Body of pancreas (tissue), 4 donors: Measurements from ENCODE around the gene TMEM270.

ENCODE experiments used
- POLR2A ChIP-seq, 3 donors: fragments of 450-650 bp; IDR thresholded peaks; one replicate each; pipeline ENCODE4 v1.6.1; 2016; ENCODE audit warnings: antibody characterized with exemption in 3 of 3, mild to moderate bottlenecking in 2 of 3
- TF ChIP-seq, protein P1 (sequence below), 7 experiments: fragments of 450-650 bp in 4 of 7; fragments of 200-600 bp in 3 of 7; sonication (generic) in 3 of 7; IDR thresholded peaks; one replicate each; pipeline ENCODE4 v1.5.1; 2016 to 2019; ENCODE audit warnings: antibody characterized with exemption in 7 of 7

DNA sequence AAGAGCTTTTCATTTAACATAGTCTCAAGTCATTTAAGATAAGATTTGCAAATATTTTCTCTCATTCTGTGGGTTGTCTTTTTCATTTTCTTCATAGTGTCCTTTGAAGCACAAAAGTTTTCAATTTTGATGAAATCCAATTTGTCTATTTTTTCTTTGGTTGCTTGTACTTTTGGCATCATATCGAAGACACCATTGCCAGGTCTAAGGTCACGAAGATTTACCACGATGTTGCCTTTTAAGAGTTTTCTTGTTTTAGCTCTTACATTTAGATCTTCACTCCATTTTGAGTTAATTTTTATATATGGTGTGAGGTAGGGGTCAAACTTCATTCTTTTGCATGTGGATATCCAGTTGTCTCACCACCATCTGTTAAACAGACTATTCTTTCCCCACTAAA is 34.7 kb downstream of the TMEM270 start:
- TF ChIP-seq, protein P1, sequence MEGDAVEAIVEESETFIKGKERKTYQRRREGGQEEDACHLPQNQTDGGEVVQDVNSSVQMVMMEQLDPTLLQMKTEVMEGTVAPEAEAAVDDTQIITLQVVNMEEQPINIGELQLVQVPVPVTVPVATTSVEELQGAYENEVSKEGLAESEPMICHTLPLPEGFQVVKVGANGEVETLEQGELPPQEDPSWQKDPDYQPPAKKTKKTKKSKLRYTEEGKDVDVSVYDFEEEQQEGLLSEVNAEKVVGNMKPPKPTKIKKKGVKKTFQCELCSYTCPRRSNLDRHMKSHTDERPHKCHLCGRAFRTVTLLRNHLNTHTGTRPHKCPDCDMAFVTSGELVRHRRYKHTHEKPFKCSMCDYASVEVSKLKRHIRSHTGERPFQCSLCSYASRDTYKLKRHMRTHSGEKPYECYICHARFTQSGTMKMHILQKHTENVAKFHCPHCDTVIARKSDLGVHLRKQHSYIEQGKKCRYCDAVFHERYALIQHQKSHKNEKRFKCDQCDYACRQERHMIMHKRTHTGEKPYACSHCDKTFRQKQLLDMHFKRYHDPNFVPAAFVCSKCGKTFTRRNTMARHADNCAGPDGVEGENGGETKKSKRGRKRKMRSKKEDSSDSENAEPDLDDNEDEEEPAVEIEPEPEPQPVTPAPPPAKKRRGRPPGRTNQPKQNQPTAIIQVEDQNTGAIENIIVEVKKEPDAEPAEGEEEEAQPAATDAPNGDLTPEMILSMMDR (IDR thresholded peaks at IDR 0.05), result no peak
- TF ChIP-seq POLR2A (IDR thresholded peaks at IDR 0.05), result no peak
